ENCODE data around the gene DAD1. TPM values are rescaled to one million over a fixed set of nuclear protein-coding genes. Genes with fewer than 3 reads are reported as not detected.
"Not testable (repeated sequence)": the region's sequence is repeated elsewhere in the genome, so short reads cannot be mapped to it uniquely, and the experiment has no call there.

Gene DAD1
- polyA plus RNA-seq, 4 donors, result 147 to 313 (median 225) TPM

DNA sequence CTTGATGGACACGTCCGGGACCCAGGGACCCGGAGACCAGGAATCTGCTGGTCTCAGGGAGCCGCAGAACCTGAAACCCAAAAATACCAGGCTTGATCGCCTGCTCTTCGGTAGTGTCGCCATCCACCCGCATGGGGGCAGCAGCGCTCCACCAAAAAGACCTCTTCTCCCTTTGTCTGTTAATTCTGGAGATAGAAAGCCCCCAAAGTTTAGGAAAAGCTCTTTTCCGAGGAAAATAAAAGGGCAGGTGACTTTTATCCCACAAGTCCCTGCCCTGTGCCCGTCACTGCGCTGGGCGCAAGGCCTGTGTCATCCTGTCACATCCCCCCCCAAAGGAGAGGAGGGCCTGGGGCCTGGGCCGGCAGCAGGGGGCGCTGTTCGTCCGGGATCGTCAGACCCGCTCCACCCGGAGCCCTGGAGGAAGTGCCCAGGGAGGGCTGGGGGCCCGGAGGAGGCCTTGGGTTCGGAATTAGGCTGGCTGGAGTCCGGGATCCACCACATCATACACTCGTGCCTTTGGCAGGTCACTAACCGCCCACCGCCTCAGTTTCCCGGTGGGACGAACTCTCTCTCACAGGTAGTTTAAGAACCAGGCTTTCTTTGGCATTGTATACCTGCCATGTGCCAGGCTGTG is 31.9 kb downstream of the DAD1 start:
- H3K9me3 ChIP-seq (ENCODE audit: control insufficient read depth in 2 of 2, insufficient read depth in 1 of 2, low read depth in 1 of 2, low read length in 1 of 2), result no peaks in the 10 kb centered on the region
- peak overlapping the region; percentile 18 to 90 (median 48) for H3K27ac ChIP-seq (ENCODE audit: low read depth in 1 of 3, low read length in 2 of 3)
- peak overlapping the region in 1 of 3 donors; percentile 32 for H3K4me3 ChIP-seq (ENCODE audit: low read depth in 1 of 3, low read length in 3 of 3)
- peak; percentile 72 to 89 for DNase-seq
- no peak for FAIRE-seq
- no peaks in the 10 kb centered on the region for H3K36me3 ChIP-seq (ENCODE audit: control insufficient read depth in 3 of 3, insufficient read depth in 2 of 3, low read depth in 1 of 3, low read length in 3 of 3)
- 6 to 9% (median 7%) methylated on average over 26 to 28 of the region's 28 CpGs for WGBS, 3 donors
- H3K27me3 ChIP-seq (ENCODE audit: control insufficient read depth in 3 of 3, insufficient read depth in 3 of 3, low read length in 3 of 3), result no peaks in the 10 kb centered on the region
- peaks cover 2 to 47% (median 9%) of the 10 kb centered on the region in 3 donors for H3K4me1 ChIP-seq (ENCODE audit: control insufficient read depth in 3 of 3, insufficient read depth in 2 of 3, low read depth in 1 of 3, low read length in 2 of 3)

DNA sequence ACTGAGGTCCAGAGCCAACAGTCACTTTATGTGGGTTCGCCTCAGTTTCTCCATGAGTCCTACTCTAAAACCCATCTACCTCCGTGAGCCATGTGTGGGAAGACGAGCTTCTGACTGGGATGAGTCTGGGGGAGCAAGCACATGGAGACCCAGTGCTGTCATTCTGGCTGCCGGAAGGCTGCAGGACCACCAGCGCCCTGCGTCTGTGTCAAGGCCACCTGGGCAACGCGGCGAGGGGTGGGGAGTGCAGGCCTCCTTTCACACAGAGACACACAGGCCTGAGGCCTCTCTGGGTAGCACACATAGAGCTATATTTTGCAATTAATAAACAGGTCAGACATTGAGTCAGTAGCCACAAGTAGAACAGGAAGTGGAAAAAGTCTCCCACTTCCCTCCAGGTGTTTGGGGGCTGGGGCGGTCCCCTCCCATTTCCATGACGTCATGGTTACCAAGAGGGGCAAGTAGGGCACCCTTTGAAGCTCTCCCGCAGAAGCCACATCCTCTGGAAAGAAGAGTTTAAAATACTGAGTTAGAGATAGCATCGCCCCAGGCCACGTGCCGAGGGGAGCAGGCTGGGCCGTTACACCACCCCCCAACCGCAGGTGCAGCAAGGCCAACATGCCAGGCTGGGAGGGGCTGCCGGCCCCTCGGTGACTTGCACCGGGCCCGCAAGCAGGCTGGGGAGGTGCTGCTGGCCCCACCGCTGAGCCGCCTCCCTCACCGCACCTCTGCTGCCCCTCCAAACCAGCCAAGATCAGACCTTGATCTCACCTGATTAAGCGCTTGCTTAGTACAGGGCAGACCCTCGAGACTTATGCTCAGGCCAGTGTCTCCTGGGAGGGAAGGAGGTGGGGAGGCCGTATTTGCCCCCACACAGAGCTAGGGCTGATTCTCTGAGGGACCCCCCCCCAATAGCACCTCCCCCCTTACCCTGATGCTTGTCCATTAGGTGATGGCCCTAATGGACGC is 32.7 kb downstream of the DAD1 start:
- Histone ChIP-seq H3K4me1 (ENCODE audit: control insufficient read depth in 3 of 3, insufficient read depth in 2 of 3, low read depth in 1 of 3, low read length in 2 of 3) (peaks cover 0 to 39% (median 4%) of the 10 kb centered on the region in 3 donors), H3K4me3 (ENCODE audit: low read depth in 1 of 3, low read length in 3 of 3) (no peak overlapping the region), H3K27ac (ENCODE audit: low read depth in 1 of 3, low read length in 2 of 3) (peak overlapping the region; percentile 39 to 90 (median 48)), H3K9me3 (ENCODE audit: control insufficient read depth in 2 of 2, insufficient read depth in 1 of 2, low read depth in 1 of 2, low read length in 1 of 2) (no peaks in the 10 kb centered on the region), H3K27me3 (ENCODE audit: control insufficient read depth in 3 of 3, insufficient read depth in 3 of 3, low read length in 3 of 3) (no peaks in the 10 kb centered on the region), H3K36me3 (ENCODE audit: control insufficient read depth in 3 of 3, insufficient read depth in 2 of 3, low read depth in 1 of 3, low read length in 3 of 3) (no peaks in the 10 kb centered on the region)
- DNase-seq (peak; percentile 66 to 84), FAIRE-seq (no peak)
- 35 to 41% (median 41%) methylated on average over 28 of the region's 28 CpGs for WGBS, 3 donors

- FAIRE-seq (no peak), DNase-seq (no peak)
- no peaks in the 10 kb centered on the region for H3K9me3 ChIP-seq (ENCODE audit: control insufficient read depth in 2 of 2, insufficient read depth in 1 of 2, low read depth in 1 of 2, low read length in 1 of 2)
- H3K36me3 ChIP-seq (ENCODE audit: control insufficient read depth in 3 of 3, insufficient read depth in 2 of 3, low read depth in 1 of 3, low read length in 3 of 3), result no peaks in the 10 kb centered on the region
- WGBS, 3 donors, result 70 to 91% (median 71%) methylated on average over 4 of the region's 4 CpGs
- peaks cover 0 to 32% (median 4%) of the 10 kb centered on the region in 3 donors for H3K4me1 ChIP-seq (ENCODE audit: control insufficient read depth in 3 of 3, insufficient read depth in 2 of 3, low read depth in 1 of 3, low read length in 2 of 3)
- peak overlapping the region in 2 of 3 donors; percentile 39 to 90 for H3K27ac ChIP-seq (ENCODE audit: low read depth in 1 of 3, low read length in 2 of 3)
- H3K27me3 ChIP-seq (ENCODE audit: control insufficient read depth in 3 of 3, insufficient read depth in 3 of 3, low read length in 3 of 3), result no peaks in the 10 kb centered on the region
- no peak overlapping the region for H3K4me3 ChIP-seq (ENCODE audit: low read depth in 1 of 3, low read length in 3 of 3)
Measured at GRCh38 chr14:22555384-22556011, 33.5 kb downstream of the DAD1 start.

DNA sequence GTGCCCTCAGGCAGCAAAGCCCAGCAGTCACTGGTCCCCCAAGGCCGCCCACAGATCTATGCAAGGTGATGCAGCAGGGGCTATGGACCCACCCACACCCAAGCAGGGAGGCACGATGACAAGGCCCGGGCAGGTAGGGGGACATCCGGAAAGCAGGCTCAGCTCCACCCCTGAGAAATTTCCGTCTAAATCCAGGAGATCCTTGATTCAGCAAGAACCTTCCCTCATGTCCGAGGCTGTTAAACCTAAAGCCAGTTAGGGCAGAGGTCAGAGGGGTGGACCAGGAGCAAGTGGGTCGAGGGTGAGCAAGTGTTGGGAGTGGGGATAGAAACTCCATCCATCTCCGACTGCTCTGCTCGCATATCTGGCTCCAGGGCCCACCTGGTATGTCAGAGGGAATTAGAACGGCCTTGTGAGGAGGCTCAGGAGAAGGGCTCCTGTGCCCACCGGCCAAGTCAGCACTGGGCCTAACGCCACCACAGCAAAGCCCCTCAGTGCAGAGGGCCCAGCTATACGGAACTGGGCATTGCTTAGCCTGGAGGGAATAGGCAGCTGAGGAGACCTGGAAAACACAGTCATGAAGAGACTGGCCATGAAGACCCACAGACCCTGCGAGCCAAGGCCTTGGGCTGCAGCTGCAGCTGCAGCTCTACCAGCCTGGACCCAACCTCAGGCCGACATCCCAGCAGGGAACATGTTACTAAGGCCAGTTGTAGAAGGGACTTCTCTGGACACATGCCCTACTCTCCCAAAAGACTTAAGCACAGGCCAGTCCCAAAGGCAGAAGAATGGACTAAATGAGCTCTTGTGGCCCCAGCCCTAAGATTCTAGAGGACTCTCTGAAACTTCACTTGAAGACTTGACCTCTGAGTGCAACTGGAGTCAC is 34.3 kb downstream of the DAD1 start:
- Histone ChIP-seq H3K27me3 (ENCODE audit: control insufficient read depth in 3 of 3, insufficient read depth in 3 of 3, low read length in 3 of 3) (no peaks in the 10 kb centered on the region), H3K4me1 (ENCODE audit: control insufficient read depth in 3 of 3, insufficient read depth in 2 of 3, low read depth in 1 of 3, low read length in 2 of 3) (peaks cover 0 to 29% (median 2%) of the 10 kb centered on the region in 3 donors), H3K27ac (ENCODE audit: low read depth in 1 of 3, low read length in 2 of 3) (peak overlapping the region in 2 of 3 donors; percentile 57 to 90), H3K9me3 (ENCODE audit: control insufficient read depth in 2 of 2, insufficient read depth in 1 of 2, low read depth in 1 of 2, low read length in 1 of 2) (no peaks in the 10 kb centered on the region), H3K36me3 (ENCODE audit: control insufficient read depth in 3 of 3, insufficient read depth in 2 of 3, low read depth in 1 of 3, low read length in 3 of 3) (no peaks in the 10 kb centered on the region), H3K4me3 (ENCODE audit: low read depth in 1 of 3, low read length in 3 of 3) (no peak overlapping the region)
- 76 to 88% (median 80%) methylated on average over 14 to 15 of the region's 15 CpGs for WGBS, 3 donors
- no peak for DNase-seq
- FAIRE-seq, result no peak

- FAIRE-seq; H3K9me3 ChIP-seq (ENCODE audit: control insufficient read depth in 2 of 2, insufficient read depth in 1 of 2, low read depth in 1 of 2, low read length in 1 of 2); H3K4me3 ChIP-seq (ENCODE audit: low read depth in 1 of 3, low read length in 3 of 3); H3K27me3 ChIP-seq (ENCODE audit: control insufficient read depth in 3 of 3, insufficient read depth in 3 of 3, low read length in 3 of 3); DNase-seq; H3K36me3 ChIP-seq (ENCODE audit: control insufficient read depth in 3 of 3, insufficient read depth in 2 of 3, low read depth in 1 of 3, low read length in 3 of 3): not testable (repeated sequence)
- Histone ChIP-seq H3K27ac (ENCODE audit: low read depth in 1 of 3, low read length in 2 of 3) (peak overlapping the region in 2 of 3 donors; percentile 57 to 90), H3K4me1 (ENCODE audit: control insufficient read depth in 3 of 3, insufficient read depth in 2 of 3, low read depth in 1 of 3, low read length in 2 of 3) (peaks cover 0 to 28% (median 0%) of the 10 kb centered on the region in 3 donors)
- WGBS, 3 donors, result 81 to 91% (median 90%) methylated on average over 8 to 14 of the region's 14 CpGs
Measured at GRCh38 chr14:22553861-22554497, 35.0 kb downstream of the DAD1 start.

DNA sequence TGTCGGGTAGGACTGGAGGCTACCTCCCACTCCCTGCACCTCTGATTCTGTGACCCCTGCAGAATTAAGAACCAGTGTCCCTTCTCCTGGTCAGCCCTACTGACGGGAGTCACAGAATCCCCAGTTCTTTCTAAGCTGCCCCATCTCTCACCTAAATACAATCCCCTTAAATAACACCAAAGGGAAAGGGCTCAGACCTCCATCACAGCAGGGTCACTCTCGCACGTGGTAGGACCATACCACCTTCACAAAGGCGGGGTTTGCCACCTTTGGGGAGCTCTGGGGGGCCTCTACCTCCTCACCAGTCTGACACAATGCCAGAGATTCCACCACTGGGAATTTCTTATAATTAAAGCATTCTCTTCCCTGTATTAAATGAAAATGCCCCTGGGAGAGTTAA is 35.6 kb downstream of the DAD1 start:
- no peak for FAIRE-seq
- no peak for DNase-seq
- 75 to 91% (median 83%) methylated on average over 5 of the region's 5 CpGs for WGBS, 3 donors

GRCh38 chr14:22552827-22553076 is 36.3 kb downstream of the DAD1 start:
- DNase-seq (no peak), FAIRE-seq (no peak)
- Histone ChIP-seq H3K36me3 (ENCODE audit: control insufficient read depth in 3 of 3, insufficient read depth in 2 of 3, low read depth in 1 of 3, low read length in 3 of 3) (no peaks in the 10 kb centered on the region), H3K4me1 (ENCODE audit: control insufficient read depth in 3 of 3, insufficient read depth in 2 of 3, low read depth in 1 of 3, low read length in 2 of 3) (peaks cover 0 to 33% (median 0%) of the 10 kb centered on the region in 3 donors), H3K27me3 (ENCODE audit: control insufficient read depth in 3 of 3, insufficient read depth in 3 of 3, low read length in 3 of 3) (no peaks in the 10 kb centered on the region), H3K4me3 (ENCODE audit: low read depth in 1 of 3, low read length in 3 of 3) (no peak overlapping the region), H3K27ac (ENCODE audit: low read depth in 1 of 3, low read length in 2 of 3) (peak overlapping the region in 2 of 3 donors; percentile 54 to 59), H3K9me3 (ENCODE audit: control insufficient read depth in 2 of 2, insufficient read depth in 1 of 2, low read depth in 1 of 2, low read length in 1 of 2) (no peaks in the 10 kb centered on the region)
- 88 to 94% (median 93%) methylated on average over 2 of the region's 2 CpGs for WGBS, 3 donors

More for the DNA sequence above, 35.6 kb downstream of the DAD1 start:
- peak overlapping the region in 2 of 3 donors; percentile 51 to 72 for H3K27ac ChIP-seq (ENCODE audit: low read depth in 1 of 3, low read length in 2 of 3)
- H3K36me3 ChIP-seq (ENCODE audit: control insufficient read depth in 3 of 3, insufficient read depth in 2 of 3, low read depth in 1 of 3, low read length in 3 of 3), result no peaks in the 10 kb centered on the region
- H3K4me3 ChIP-seq (ENCODE audit: low read depth in 1 of 3, low read length in 3 of 3), result no peak overlapping the region
- no peaks in the 10 kb centered on the region for H3K9me3 ChIP-seq (ENCODE audit: control insufficient read depth in 2 of 2, insufficient read depth in 1 of 2, low read depth in 1 of 2, low read length in 1 of 2)
- H3K4me1 ChIP-seq (ENCODE audit: control insufficient read depth in 3 of 3, insufficient read depth in 2 of 3, low read depth in 1 of 3, low read length in 2 of 3), result peaks cover 0 to 30% (median 0%) of the 10 kb centered on the region in 3 donors
- H3K27me3 ChIP-seq (ENCODE audit: control insufficient read depth in 3 of 3, insufficient read depth in 3 of 3, low read length in 3 of 3), result no peaks in the 10 kb centered on the region
